Measurements from ENCODE around the gene RAP1GDS1. TPM values are rescaled to one million over a fixed set of nuclear protein-coding genes. Genes with fewer than 3 reads are reported as not detected.

Gene RAP1GDS1
- total RNA-seq, 2 donors from 2014 or later = 34.0 to 37.9 TPM

DNA sequence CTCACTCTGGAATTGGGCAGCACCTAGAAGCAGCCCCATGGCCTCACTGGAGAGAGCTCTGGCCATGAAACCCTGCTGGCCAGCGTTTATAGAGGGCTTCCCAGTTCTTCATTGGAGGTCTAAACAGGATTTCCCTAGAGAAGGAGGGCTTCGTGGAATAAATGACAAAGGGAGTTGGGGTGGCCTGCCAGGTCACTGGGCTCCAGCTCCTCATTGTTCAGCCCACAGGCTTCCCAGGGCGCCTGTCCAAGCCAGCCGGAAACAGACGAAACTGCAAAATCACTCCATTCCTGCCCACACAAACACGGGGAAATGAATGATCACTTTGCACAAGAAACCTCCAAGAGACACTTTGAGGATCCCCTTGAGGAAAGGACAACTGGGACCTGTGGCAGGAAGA lies 207.5 kb downstream of the RAP1GDS1 start:
- no peak overlapping the region for H3K4me3 Mint-ChIP-seq
- TF ChIP-seq, protein P1, sequence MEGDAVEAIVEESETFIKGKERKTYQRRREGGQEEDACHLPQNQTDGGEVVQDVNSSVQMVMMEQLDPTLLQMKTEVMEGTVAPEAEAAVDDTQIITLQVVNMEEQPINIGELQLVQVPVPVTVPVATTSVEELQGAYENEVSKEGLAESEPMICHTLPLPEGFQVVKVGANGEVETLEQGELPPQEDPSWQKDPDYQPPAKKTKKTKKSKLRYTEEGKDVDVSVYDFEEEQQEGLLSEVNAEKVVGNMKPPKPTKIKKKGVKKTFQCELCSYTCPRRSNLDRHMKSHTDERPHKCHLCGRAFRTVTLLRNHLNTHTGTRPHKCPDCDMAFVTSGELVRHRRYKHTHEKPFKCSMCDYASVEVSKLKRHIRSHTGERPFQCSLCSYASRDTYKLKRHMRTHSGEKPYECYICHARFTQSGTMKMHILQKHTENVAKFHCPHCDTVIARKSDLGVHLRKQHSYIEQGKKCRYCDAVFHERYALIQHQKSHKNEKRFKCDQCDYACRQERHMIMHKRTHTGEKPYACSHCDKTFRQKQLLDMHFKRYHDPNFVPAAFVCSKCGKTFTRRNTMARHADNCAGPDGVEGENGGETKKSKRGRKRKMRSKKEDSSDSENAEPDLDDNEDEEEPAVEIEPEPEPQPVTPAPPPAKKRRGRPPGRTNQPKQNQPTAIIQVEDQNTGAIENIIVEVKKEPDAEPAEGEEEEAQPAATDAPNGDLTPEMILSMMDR (conservative IDR thresholded peaks at IDR 0.05) = no peak
- DNase-seq = no peak

DNA sequence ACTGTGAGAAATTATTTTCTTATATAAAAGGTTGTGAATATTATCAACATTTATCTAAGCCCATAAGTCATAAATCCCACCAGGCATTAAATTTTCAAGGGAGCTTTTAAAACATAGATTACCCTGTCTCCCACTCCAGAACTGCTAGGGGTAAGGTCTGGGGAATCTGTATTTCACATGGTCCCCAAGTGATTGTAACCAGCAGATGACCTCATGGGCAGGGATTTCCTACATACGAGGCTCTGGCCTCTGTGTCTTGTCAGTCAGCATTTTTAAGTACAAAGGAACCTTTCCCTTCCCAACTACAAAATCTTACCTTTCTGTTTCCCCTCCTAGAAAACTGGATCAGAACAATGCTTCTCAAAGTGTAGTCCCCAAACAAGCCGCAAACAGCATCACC lies 208.6 kb downstream of the RAP1GDS1 start:
- Histone ChIP-seq H3K27me3 (ENCODE audit: control insufficient read depth, insufficient read depth, low read length, poor library complexity, severe bottlenecking) (no peaks in the 10 kb centered on the region), H3K9ac (ENCODE audit: extremely low read depth, low read length, poor library complexity, severe bottlenecking) (no peak overlapping the region), H3K27ac (ENCODE audit: low read depth, low read length) (no peak overlapping the region), H3K36me3 (ENCODE audit: control insufficient read depth, insufficient read depth, low read length) (no peaks in the 10 kb centered on the region), H3K9me3 (ENCODE audit: control insufficient read depth, low read length) (no peaks in the 10 kb centered on the region), H3K4me3 (ENCODE audit: low read length) (no peak overlapping the region), H3K4me1 (ENCODE audit: control insufficient read depth, insufficient read depth, low read length) (no peaks in the 10 kb centered on the region)
- WGBS, 2 experiments (ENCODE audit: insufficient coverage in 1 of 2, insufficient read length in 1 of 2) = 82% methylated on average over 2 of the region's 2 CpGs; no CpG with 5 or more reads in 1 of the 2 experiments
- TF ChIP-seq, protein P1 (conservative IDR thresholded peaks at IDR 0.05) = no peak
- H3K4me1 Mint-ChIP-seq = peaks cover 2% of the 10 kb centered on the region
- no peak for DNase-seq
- no peaks in the 10 kb centered on the region for H3K27me3 Mint-ChIP-seq (ENCODE audit: insufficient read depth)
- peaks cover 9% of the 10 kb centered on the region for H3K36me3 Mint-ChIP-seq (ENCODE audit: low read depth)
- H3K4me3 Mint-ChIP-seq = no peak overlapping the region
- H3K27ac Mint-ChIP-seq = no peak overlapping the region
- H3K9me3 Mint-ChIP-seq = no peaks in the 10 kb centered on the region

More for the DNA sequence above, 207.5 kb downstream of the RAP1GDS1 start:
- 66 to 88% methylated on average over 3 to 6 of the region's 6 CpGs for WGBS, 2 experiments (ENCODE audit: insufficient coverage in 1 of 2, insufficient read length in 1 of 2)
- Histone ChIP-seq H3K9ac (ENCODE audit: extremely low read depth, low read length, poor library complexity, severe bottlenecking) (no peak overlapping the region), H3K4me1 (ENCODE audit: control insufficient read depth, insufficient read depth, low read length) (no peaks in the 10 kb centered on the region), H3K27me3 (ENCODE audit: control insufficient read depth, insufficient read depth, low read length, poor library complexity, severe bottlenecking) (no peaks in the 10 kb centered on the region), H3K9me3 (ENCODE audit: control insufficient read depth, low read length) (no peaks in the 10 kb centered on the region), H3K36me3 (ENCODE audit: control insufficient read depth, insufficient read depth, low read length) (no peaks in the 10 kb centered on the region), H3K4me3 (ENCODE audit: low read length) (no peak overlapping the region), H3K27ac (ENCODE audit: low read depth, low read length) (peak overlapping the region; percentile 53)
- Mint-ChIP-seq H3K36me3 (ENCODE audit: low read depth) (peaks cover 7% of the 10 kb centered on the region), H3K4me1 (peaks cover 2% of the 10 kb centered on the region), H3K27ac (no peak overlapping the region), H3K27me3 (ENCODE audit: insufficient read depth) (no peaks in the 10 kb centered on the region), H3K9me3 (no peaks in the 10 kb centered on the region)

DNA sequence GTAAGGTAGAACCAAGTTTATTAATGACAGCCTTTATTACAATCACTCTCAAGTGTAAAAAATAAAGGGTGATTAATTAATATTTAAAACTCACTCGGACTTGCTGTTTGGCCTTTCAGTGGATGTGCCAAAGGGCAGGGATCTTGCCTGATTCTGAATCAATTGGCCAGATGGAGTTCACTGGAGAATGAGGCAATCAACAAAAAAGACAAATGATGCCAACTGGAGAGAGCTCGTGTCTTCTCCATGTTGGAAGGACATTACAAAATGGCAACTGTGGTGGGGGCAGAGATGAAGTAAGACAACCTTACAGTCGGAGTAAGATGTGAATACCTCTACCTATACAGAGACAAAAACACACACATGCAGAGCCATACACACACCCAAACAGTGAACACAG lies 209.2 kb downstream of the RAP1GDS1 start:
- WGBS, 2 experiments (ENCODE audit: insufficient coverage in 1 of 2, insufficient read length in 1 of 2) = 80 to 90% methylated on average over 1 to 3 of the region's 3 CpGs
- TF ChIP-seq, protein P1 (conservative IDR thresholded peaks at IDR 0.05) = no peak
- peaks cover 11% of the 10 kb centered on the region for H3K36me3 Mint-ChIP-seq (ENCODE audit: low read depth)
- no peaks in the 10 kb centered on the region for H3K27me3 ChIP-seq (ENCODE audit: control insufficient read depth, insufficient read depth, low read length, poor library complexity, severe bottlenecking)
- H3K36me3 ChIP-seq (ENCODE audit: control insufficient read depth, insufficient read depth, low read length) = no peaks in the 10 kb centered on the region
- H3K9me3 ChIP-seq (ENCODE audit: control insufficient read depth, low read length) = no peaks in the 10 kb centered on the region
- no peaks in the 10 kb centered on the region for H3K4me1 ChIP-seq (ENCODE audit: control insufficient read depth, insufficient read depth, low read length)
- no peak overlapping the region for H3K27ac Mint-ChIP-seq
- no peak for DNase-seq
- H3K4me3 ChIP-seq (ENCODE audit: low read length) = no peak overlapping the region
- H3K9ac ChIP-seq (ENCODE audit: extremely low read depth, low read length, poor library complexity, severe bottlenecking) = no peak overlapping the region
- H3K27ac ChIP-seq (ENCODE audit: low read depth, low read length) = no peak overlapping the region
- H3K4me3 Mint-ChIP-seq = no peak overlapping the region
- no peaks in the 10 kb centered on the region for H3K27me3 Mint-ChIP-seq (ENCODE audit: insufficient read depth)
- H3K9me3 Mint-ChIP-seq = no peaks in the 10 kb centered on the region
- H3K4me1 Mint-ChIP-seq = peaks cover 2% of the 10 kb centered on the region
